Breast epithelium (tissue), 3 donors: ENCODE data around the gene NDUFA3.

Experiments
- POLR2A ChIP-seq: fragments of 450-650 bp; IDR thresholded peaks from one replicate; pipeline ENCODE4 v1.6.1; 2016; ENCODE audit warnings: antibody characterized with exemption, mild to moderate bottlenecking, moderate library complexity
- POLR2AphosphoS5 ChIP-seq, 3 donors: sonication (generic); formaldehyde crosslinking; IDR thresholded peaks; one replicate each; pipeline ENCODE4 v1.6.1; 2017; ENCODE audit warnings: antibody characterized with exemption in 3 of 3
- TF ChIP-seq, protein P1 (sequence below), 3 donors: fragments of 450-650 bp; IDR thresholded peaks; one replicate each; pipeline ENCODE4 v1.5.1; 2016 to 2017; ENCODE audit warnings: antibody characterized with exemption in 3 of 3, mild to moderate bottlenecking in 3 of 3, moderate library complexity in 3 of 3

DNA sequence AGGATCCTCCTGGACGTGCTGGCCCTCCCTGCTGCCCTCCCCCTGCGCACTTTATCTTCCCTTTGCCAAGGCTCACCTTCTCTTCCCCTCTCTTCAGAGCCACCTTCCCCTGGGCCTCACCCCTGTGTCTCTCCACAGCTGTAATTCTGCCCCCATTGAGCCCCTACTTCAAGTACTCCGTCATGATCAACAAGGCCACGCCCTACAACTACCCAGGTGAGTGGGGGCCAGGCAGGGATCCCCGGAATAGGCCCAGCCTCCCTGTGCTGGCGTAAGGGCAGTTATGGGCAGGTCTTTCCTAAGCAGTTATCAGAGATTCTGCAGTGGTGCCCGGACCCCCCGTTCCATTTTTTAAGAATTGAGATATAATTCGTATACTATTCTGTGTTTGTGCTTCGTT, 3.1 kb downstream of the NDUFA3 start:
- TF ChIP-seq, protein P1, sequence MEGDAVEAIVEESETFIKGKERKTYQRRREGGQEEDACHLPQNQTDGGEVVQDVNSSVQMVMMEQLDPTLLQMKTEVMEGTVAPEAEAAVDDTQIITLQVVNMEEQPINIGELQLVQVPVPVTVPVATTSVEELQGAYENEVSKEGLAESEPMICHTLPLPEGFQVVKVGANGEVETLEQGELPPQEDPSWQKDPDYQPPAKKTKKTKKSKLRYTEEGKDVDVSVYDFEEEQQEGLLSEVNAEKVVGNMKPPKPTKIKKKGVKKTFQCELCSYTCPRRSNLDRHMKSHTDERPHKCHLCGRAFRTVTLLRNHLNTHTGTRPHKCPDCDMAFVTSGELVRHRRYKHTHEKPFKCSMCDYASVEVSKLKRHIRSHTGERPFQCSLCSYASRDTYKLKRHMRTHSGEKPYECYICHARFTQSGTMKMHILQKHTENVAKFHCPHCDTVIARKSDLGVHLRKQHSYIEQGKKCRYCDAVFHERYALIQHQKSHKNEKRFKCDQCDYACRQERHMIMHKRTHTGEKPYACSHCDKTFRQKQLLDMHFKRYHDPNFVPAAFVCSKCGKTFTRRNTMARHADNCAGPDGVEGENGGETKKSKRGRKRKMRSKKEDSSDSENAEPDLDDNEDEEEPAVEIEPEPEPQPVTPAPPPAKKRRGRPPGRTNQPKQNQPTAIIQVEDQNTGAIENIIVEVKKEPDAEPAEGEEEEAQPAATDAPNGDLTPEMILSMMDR (IDR thresholded peaks at IDR 0.05) = no peak
- TF ChIP-seq POLR2AphosphoS5 (IDR thresholded peaks at IDR 0.05) (no peak), POLR2A (no peak)
